ENCODE results near the gene FBXO21.

- no peak for TF ChIP-seq POLR2A (IDR thresholded peaks at IDR 0.05; ENCODE audit: low read length)
- TF ChIP-seq GATA1 (IDR thresholded peaks at IDR 0.05; ENCODE audit: low read depth, low read length): no peak
Measured at GRCh38 chr12:117105902-117106301, 84.4 kb downstream of the FBXO21 start.
